ENCODE data around the gene TMEM178B.
"Not testable (repeated sequence)": the region's sequence is repeated elsewhere in the genome, so short reads cannot be mapped to it uniquely, and the experiment has no call there.

The TMEM178B gene

DNA sequence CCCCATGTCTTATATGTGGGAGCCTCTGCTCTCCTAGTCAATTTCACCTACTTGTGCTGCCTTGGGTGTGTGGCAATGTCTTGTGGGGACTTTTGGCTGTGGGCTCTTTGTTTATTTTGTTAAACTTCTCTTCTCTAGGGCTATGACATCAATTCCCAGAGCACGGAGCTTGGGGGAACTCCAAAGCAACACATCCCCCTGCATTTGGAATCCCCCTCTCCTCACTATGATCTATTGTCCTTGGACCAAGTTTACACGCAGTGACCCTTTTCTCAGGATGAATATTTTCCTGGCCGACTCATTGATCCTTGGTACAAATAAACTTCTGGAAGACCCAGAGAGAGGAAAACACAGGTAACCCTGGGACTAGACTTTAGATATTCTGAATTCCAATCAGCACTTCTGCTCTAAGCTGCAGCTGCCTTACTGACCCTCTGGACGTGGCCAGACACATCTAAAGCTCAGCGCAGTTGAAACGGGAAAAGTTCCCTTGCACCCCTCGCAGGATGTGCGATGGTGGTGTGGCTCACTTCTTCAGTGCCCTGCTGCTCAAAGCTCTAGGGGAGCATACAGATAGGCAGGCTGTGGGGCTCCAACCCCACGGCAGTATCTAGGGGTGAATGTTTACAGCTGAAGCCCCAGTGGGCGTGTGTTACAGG, 110.8 kb downstream of the TMEM178B start:
- DNase-seq (ENCODE audit: low read depth in 2 of 2), result no peak

DNA sequence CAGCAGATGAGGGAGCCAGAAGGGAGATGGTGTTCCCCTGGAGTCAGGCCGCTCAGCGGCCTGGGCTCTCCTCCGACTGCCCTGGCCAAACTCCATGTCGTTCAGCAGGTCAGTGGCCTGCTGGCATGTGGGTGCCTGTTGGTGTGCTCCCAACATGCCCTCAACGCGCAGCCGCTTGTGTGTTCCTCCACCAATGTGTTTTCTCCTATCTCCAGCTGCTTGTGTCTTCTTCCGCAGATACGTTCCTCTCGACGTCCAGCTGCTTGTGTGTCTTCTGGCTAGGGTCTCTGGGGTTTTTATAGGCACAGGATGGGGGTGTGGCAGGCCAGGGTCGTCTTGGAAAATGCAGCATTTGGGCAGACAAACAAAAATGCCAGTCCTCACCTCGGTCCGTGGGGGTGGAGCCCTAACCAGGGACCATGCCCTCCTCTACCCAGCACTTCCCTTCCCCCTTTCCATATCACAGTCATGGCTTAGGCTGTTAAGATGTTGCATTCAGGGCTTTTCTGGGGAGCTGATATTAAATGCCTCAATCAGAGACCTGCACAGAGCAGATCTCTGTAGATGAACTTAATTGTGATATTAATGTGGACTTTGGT, 111.6 kb downstream of the TMEM178B start:
- DNase-seq (ENCODE audit: low read depth in 2 of 2), result no peak

DNA sequence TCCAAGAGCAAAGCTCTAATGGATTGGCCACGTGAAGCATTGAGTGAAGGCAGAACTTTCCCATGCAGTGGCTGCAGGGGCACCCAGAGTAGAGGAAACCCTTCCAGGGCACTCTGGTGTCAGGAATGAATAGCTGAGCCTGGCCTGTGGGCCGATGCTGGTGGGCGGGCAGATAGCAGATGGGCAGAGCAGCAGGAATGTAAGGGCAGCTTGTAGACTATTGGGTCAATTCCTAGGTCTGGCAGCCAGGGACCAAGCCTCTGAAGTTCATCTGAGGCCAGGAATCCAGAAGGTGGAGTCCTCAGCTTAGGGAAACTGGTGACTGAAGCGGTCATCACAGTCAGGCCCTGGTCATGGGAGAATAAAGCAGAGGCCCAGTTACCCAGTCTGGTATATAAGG, 115.4 kb downstream of the TMEM178B start:
- DNase-seq (ENCODE audit: low read depth in 2 of 2), result no peak

DNA sequence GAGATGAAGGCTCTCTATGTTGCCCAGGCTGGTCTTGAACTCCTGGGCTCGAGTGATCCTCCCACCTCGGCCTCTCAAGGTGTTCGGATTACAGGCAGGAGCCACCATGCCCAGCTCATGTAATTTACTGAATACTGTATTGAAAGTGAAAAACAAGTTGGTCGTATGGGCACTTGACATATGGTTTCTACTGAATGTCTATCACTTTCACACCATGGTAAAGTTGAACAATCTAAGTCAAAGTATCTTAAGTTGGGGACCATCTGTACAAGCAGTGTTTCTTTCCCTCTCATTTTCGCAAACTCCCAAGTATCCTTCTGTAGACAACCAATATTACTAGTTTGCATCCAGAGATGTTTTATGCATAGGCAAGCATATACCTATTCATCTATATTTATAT, 116.6 kb downstream of the TMEM178B start:
- no peak for DNase-seq (ENCODE audit: low read depth in 2 of 2)

DNA sequence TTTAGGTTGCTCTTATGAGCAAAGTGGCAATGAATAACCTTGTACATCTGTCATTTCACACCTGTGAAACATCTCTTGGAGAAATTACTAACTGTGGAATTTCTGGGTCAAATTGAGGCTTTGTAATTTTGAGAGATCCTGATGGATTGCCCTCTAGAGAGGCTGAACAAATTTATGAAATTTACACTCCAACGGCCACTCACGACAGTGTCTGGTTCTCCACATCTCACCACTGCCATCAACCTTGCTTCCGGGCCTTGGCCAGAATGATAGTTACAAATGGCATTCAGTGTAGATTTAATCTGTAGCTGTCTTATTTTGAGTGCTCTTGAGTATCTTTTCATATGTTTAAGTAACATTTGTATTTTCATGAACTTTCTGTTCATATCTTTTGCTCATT, 117.4 kb downstream of the TMEM178B start:
- no peak for DNase-seq (ENCODE audit: low read depth in 2 of 2)

DNA sequence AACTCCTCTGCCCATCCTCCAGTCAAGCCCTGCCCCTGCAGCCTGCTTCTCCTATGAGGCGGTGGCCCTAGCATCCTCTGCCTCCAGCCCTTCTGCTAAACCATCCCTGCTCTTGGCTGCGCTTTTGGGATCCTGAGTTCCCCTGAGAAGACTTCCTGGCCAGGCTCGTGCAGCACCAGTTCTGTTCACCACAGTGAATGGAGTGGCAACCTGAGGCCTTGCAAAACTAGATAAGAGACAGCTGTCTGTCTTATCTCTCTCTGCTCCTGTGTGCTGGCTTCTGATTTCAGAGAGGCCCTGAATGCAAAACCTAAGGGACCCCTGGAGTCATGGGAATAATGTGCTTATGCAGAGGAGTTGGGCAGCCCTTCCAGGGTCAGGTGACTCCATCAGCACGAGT, 119.2 kb downstream of the TMEM178B start:
- DNase-seq (ENCODE audit: low read depth in 2 of 2), result no peak

DNA sequence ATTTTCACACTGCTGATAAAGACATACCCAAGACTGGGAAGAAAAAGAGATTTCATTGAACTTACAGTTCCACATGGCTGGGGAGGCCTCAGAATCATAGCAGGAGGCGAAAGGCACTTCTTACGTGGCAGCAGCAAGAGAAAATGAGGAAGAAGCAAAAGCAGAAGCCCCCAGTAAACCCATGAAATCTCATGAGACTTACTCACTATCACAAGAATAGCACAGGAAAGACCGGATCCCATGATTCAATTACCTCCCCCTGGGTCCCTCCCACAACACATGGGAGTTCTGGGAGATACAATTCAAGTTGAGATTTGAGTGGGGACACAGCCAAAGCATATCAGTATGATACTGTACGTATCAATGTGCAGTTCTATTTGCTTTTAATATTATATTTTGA, 121.9 kb downstream of the TMEM178B start:
- DNase-seq (ENCODE audit: low read depth in 2 of 2), result not testable (repeated sequence)

DNA sequence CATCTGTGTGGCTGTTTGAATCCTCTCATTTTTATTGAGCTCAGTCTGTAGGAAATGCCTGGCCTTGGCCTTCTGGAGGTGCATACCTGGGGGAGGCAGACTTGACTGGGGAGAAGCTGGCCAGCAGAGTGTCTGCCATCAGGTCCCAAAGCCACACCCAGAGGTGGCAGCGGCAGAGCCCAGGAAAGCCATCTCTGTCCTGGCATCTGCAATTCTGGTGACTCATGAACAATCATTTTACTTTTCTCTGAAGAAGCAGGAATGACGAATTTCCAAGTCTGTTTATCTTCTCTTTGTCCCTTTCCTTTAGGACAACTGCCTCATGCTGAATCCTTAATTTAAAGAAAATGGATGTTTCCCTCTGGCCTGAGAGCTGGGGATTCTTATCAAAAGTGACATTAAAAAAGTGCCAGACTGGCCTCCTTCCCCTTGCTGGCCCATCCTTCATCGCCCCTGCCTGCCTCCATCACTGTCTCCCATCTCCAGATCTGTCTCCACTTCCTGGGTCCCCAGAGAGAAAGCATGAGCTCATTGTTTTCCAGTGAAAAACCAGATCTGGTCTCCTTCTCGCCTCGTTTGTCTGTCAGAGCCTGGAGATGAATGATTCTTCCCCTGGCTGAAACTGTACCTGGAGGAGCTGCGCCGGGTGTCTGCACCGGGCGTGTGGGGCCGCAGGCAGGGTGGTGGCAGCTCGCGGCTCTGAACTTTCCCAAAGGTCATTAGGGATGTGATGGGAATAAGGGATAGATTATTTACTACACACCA, 124.5 kb downstream of the TMEM178B start:
- no peak for DNase-seq (ENCODE audit: low read depth in 2 of 2)

DNA sequence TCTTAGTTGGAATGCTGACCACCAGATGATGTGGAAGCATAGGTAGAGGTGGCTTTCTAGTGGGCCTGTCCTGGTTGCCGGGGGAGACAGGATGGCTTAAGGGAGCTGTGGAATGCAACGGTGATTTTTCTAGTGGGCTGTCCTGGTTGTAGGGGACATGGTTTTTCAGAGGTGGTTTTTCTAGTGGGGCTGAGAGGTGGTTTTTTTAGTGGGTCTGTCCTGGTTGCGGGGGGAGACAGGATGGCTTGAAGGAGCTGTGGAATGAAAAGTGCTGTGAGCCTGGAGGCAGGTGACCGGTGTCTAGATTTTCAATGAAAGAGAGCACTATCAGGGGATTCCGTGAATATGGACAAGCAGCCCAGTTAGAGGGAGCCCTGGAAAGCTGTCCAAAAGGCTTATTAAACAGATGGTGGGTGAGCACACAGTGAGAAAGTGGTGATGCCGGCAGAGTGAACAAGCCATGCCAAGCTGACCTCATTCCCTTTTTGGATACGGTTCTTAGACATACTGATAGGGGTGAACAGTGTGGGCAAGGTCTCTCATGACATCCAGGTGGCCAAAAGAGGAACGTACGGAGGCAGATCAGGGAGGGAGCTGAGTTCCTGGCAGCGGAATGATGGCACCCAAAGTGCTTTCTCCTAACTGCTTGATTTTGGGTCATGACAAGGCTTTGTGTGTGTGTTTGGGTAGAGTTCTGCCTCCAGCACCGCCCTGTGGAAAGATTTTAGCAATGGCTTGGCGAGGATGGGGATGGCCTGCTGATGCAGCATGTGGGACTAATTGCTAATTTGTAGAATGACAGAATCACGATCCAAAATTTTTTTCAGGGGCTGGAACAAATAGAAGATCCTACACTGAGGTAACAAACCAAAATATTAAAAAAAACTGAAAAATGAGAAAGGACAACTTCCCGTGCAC, 126.6 kb downstream of the TMEM178B start:
- no peak for DNase-seq (ENCODE audit: low read depth in 2 of 2)

DNA sequence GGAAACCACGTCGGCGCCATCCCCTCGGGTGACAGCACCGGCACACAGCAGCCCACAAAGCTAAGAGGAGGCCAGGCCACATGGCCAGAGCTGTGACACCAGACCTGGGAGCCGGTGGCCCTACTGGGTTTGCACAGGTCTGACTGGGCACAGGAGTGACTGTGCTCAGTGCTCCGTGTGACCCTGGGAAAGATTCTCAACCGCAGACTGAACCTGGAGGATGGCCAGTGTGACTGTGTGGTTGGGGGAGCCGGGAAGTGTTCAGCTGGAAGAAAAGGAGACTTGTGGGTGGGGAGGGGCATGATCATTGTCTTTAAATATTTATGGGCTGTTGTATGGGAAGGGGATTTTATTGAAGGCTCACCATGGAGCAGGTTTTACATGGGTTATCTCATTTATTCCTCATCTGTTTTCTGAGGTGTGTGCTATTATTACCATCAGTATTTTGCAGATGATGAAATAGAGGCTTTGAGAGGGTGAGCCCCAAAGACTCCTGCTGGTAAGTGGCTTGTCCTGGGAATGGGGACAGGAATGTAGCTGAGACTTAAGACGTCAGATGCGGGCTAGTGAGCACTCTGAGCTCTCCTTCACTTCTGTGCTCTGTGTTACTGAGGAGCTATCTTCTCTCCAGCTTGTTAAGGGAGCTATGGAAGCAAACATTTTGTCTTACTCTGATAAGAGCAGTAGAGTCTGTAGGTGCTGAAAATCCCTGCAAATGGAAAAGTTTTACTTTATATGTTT, 127.5 kb downstream of the TMEM178B start:
- DNase-seq (ENCODE audit: low read depth in 2 of 2), result no peak

DNA sequence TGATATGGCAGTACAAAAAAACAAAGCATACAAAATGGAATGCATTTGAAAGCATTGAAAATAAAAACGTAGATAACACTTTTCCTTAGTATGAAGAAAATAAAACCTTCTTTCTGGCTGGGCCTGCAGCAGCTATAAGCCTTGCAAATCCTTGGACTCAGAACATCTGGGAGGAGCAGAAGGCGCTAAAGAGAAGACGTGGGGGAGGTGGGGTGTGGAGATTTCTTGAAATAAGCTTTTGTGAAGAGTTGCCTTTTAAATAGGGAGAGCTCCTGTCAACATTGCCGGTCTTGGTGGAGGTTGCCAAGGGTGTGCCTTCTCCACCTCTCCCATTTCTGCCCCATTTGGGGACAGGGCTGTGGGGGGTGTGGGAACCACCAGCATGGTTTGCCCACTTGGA, 128.7 kb downstream of the TMEM178B start:
- no peak for DNase-seq (ENCODE audit: low read depth in 2 of 2)

DNA sequence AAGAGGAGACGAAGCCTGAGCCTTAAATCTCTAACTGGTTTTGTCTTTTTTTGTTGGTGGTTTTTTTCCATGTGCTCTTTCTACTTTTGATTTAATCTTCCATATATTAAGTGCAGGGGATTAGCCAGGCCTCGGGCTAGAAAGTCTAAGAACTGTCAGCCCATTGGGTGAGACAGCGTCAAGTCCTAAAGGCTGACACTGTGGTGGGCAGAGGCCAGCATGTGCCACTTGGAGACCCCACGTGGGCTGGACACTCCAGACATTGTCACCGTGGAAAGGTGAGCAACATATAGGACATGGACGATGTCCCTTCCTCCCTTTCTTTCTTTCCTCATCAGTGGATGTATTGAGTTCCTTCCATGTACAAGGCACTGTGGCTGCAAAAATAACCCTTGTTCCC, 129.3 kb downstream of the TMEM178B start:
- no peak for DNase-seq (ENCODE audit: low read depth in 2 of 2)

DNA sequence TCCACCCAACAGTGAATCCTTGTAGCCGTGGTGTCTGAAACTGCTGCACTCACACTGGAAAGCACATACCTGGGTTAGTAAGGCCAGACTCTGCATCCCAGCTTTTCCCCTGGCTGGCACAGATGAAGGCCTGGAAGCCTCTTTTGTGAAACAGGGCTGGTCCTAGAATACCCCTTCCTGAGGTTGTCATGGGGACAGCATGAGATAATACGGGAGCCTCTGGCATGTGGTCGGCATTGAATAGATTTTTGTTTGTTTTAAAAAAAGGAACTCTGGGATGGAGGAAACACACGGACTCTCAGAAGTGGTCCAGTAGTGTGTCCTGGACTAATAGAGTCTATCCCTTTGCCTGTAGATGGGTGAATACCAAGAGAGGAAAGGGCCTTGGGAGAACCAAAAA, 129.7 kb downstream of the TMEM178B start:
- no peak for DNase-seq (ENCODE audit: low read depth in 2 of 2)

DNA sequence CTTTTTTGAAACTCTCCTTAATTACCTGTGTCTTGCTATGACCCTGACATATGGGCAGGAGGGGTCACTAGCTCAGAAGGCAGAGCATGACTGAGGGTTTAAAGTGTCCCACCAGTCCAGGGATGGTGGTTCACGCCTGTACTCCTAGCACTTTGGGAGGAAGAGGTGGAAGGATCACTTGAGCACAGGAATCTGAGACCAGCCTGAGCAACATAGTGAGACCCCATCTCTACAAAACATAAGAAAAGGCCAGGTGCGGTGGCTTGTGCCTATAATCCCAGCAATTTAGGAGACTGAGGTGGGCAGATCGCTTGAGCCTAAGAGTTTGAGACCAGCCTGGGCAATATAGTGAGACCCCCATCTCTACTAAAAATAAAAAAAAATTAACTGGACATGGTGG, 133.8 kb downstream of the TMEM178B start:
- DNase-seq (ENCODE audit: low read depth in 2 of 2), result no peak

DNA sequence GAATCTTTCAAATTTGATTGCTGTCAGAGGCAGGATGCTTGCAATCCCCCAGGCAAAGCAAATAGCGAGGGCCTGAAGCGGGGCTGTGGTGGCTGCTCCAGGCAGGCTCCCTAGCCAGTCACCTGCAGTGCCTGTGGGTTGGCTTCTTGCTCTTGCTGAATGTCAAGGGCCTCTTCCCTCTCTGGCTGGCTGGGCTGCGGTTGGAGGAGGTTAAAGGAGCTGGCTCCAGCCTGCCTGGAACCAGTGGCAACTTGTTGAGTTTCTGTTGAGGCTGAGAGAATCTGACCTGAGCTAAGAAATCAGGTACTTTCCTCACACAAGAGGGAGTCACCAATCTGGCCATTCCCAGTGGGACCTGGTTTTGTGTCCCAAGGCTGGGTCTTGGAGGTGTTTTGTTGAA, 134.7 kb downstream of the TMEM178B start:
- no peak for DNase-seq (ENCODE audit: low read depth in 2 of 2)

DNA sequence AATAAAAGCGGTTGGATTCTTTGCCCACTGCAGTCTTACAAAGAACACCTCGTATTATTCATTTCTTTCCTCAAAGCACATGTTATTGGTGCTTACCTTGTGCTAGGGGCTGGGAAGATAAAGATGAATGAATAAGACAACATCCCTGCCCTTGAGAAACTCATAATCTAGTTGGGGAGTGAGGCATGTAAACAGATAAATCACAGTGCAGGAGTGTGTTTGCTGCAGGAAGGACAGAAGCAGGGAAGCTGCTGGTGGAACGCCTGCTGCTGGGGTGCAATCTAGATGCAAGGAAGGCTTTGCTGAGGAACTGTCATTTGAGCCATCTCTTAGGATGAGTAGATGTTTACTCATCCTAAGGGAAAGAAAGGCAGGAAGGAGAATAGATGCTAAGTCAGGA, 135.6 kb downstream of the TMEM178B start:
- no peak for DNase-seq (ENCODE audit: low read depth in 2 of 2)

DNA sequence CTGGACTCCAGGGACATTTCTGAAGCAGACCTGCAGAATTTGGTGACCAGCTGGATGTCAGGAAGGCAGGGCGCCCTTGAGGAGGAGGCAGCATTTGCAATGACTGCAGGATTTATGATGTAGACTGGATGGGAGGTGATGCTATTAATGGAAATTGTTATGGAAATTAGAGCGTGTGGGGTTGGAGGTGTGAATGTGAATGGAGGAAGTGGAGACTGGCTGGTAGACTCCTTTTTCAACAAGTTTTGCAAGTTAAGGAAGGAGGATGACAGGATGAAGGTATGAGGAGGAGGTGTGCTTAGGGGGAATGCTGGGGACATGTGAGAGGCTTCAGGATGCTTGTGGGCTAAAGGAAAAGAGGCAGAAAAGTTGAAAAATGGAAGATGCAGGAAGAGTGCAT, 137.0 kb downstream of the TMEM178B start:
- no peak for DNase-seq (ENCODE audit: low read depth in 2 of 2)

DNA sequence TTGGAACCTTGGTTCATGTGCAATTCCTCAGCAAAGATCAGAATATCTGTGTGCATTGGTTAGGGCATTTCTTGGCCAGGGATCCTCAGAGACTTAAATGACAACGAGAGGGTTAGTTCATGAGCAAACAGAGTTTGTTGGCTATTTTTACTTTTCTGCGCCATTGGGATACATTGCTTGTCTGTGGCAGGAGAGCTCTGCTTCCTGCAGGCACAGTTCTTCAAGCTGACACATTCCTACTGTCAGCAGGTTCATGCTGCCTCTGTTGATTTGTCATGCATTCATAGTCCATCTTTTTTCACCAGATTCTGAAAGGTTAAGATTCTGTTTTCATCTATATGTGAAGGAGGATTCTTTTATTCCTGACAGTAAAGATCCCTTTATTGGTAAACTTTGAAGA, 139.4 kb downstream of the TMEM178B start:
- no peak for DNase-seq (ENCODE audit: low read depth in 2 of 2)

DNA sequence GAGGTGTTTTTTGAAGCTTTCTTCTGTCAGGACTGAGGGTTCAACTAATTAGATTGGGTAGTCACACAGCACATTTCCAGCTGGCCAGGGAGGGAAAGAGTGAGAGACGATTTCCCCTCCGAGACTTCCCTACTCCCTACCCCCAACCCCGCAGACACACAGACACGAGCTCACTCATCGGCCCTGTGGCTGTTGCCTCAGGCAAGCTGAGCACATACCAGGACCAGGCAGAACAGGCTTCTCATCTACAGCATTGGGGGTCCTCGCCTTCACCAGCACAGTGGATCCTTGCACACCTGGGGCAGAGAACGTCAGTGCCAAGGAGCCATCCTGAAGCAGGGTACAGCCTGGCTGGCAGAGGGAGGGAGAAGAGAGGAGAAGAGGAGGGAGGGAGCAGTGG, 144.1 kb downstream of the TMEM178B start:
- DNase-seq (ENCODE audit: low read depth in 2 of 2), result no peak

DNA sequence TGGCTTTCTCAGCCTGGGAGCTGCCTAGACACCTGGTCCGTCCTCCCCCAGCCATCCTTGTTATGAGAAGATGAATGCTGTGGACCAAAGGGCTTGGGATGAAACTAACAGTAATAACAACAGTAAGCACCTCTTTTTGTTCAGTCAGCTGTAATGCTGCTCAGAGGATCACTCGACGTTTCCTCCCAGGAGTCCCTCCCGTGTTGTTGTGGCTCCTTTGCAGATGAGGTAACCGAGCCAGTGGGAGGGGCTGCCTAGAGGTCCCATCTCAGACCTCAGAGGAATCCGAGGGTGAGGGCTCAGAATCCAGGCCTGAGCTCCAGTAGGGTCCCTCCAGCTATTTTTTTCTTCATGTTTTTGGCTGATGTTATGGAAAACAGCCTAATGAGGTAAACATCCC, 145.1 kb downstream of the TMEM178B start:
- no peak for DNase-seq (ENCODE audit: low read depth in 2 of 2)

DNA sequence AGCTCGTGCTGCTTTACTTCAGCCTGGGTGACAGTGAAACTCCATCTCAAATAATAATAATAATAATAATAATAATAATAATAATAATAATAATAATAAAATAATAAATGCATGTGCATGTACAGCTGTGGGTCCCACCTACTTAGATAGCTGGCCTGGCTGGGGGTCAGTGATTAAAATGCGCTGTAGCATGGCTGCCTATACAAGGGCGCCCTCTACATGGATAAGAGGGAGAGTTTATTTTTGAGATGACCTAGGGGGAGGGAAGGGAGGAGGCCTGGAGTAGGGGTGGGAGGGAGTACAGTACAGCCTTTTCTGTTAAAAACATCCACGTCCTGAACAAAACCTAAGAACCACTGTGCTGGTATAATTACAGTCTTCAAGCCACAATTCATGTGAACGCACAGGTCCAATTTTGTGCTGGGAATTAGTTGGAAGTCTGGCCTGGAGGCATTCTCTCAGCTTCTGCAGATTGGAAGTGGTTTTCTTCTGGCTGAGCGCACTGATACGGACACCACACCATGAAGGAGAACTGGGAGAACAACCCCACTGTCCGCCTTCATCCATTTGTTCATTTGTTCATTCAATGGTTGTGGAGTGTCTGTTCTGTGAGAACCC, 146.5 kb downstream of the TMEM178B start:
- DNase-seq (ENCODE audit: low read depth in 2 of 2), result no peak

Measured in stimulated activated CD4-positive, alpha-beta T cell treated with anti-CD3 and anti-CD28 coated beads, Interleukin-1b, Interleukin-23, amount 100 ng/mL, for 1 hour (primary cell).